K562 (cell line): ENCODE results near the gene MALRD1. TPM values are rescaled to one million over a fixed set of nuclear protein-coding genes. Genes with fewer than 3 reads are reported as not detected.

Source experiments
- C11orf30 ChIP-seq: fragments of 450-650 bp; IDR thresholded peaks from 2 replicates; pipeline ENCODE4 v1.6.1; 2016; ENCODE audit warnings: low read depth, mild to moderate bottlenecking
- FOXA1 ChIP-seq: fragments of 450-650 bp; IDR thresholded peaks from 2 replicates; pipeline ENCODE4 v1.6.1; 2016; ENCODE audit warnings: mild to moderate bottlenecking, borderline replicate concordance
- FOXK1 ChIP-seq: sonication (generic); formaldehyde crosslinking; IDR thresholded peaks from 2 replicates; pipeline ENCODE4 v1.8.0; 2022; ENCODE audit warnings: missing genetic modification reagents, mild to moderate bottlenecking, borderline replicate concordance
- JUND ChIP-seq, 2 experiments: IDR thresholded peaks; 2 replicates in 1 of 2; 3 replicates in 1 of 2; pipeline ENCODE4 v1.6.1; 2011; ENCODE audit warnings: borderline replicate concordance in 2 of 2, low read depth in 2 of 2, low read length in 2 of 2, improper control_type of control experiment in 1 of 2, missing biosample characterization in 1 of 2, missing genetic modification characterization in 1 of 2, missing genetic modification reagents in 1 of 2
- MBD1 ChIP-seq: fragments of 250-450 bp; sonication (Bioruptor Pico); IDR thresholded peaks from 2 replicates; pipeline ENCODE4 v1.8.0; 2022; ENCODE audit warnings: inconsistent platforms
- NFATC3 ChIP-seq: fragments of 450-650 bp; IDR thresholded peaks from 2 replicates; pipeline ENCODE4 v1.6.1; 2017; ENCODE audit warnings: mild to moderate bottlenecking
- NFE2L1 ChIP-seq: fragments of 450-650 bp; IDR thresholded peaks from 2 replicates; pipeline ENCODE4 v1.6.1; 2016; ENCODE audit warnings: missing genetic modification characterization, low read depth, mild to moderate bottlenecking, missing compliant biosample characterization, moderate library complexity, borderline replicate concordance
- PHB2 ChIP-seq: fragments of 450-650 bp; IDR thresholded peaks from 2 replicates; pipeline ENCODE4 v1.6.1; 2017; ENCODE audit warnings: low read depth
- SIX5 ChIP-seq, 2 experiments: IDR thresholded peaks; 2 replicates each; pipeline ENCODE4 v1.6.1; 2011; ENCODE audit warnings: low read length in 2 of 2, borderline replicate concordance in 1 of 2, low read depth in 1 of 2, mild to moderate bottlenecking in 1 of 2, moderate library complexity in 1 of 2; ENCODE audit not compliant: insufficient read depth in 1 of 2
- ZNF408 ChIP-seq: fragments of 250-450 bp; sonication (Bioruptor Pico); IDR thresholded peaks from 2 replicates; pipeline ENCODE4 v1.4.0; 2020; ENCODE audit warnings: low read depth, mild to moderate bottlenecking, moderate library complexity
- polyA plus RNA-seq, 8 experiments: library from polyadenylated mRNA; depleted of rRNA in 4 of 8; stranded (reverse) in 5 of 8; unstranded in 3 of 8; fragments of >200 nt; fragmentation: Nextera tagmentation in 2 of 8; fragmentation: Illumina TruSeq in 1 of 8; extraction: Ambion mirVana in 2 of 8; extraction: Trizol in 1 of 8; gene quantifications; 2 replicates each; pipeline versions ENCODE4 v1.2.1 to v1.2.3, GENCODE V29; 2011 to 2014; ENCODE audit warnings: inconsistent platforms in 1 of 8, missing spikeins in 1 of 8
- total RNA-seq, 7 experiments: library from RNA; depleted of rRNA in 6 of 7; stranded (reverse); fragments of >200 nt in 6 of 7; fragmentation: Illumina TruSeq in 2 of 7; extraction: Trizol in 2 of 7; gene quantifications; 2 replicates each; pipeline versions ENCODE4 v1.2.1 to v1.2.3, GENCODE V29; 2011 to 2021; ENCODE audit warnings: low replicate concordance in 1 of 7
- TF ChIP-seq, protein P1 (sequence below): sonication (generic); formaldehyde crosslinking; IDR thresholded peaks from 2 replicates; pipeline ENCODE4 v1.8.1; 2023; ENCODE audit warnings: mild to moderate bottlenecking, missing genetic modification reagents

MALRD1 gene
- total and polyA plus RNA-seq, 9 of the 15 experiments (the other 6 are each of a cell fraction or from before 2014, with no cell fraction given): not detected

GRCh38 chr10:19245889-19246752 lies 197.5 kb downstream of the MALRD1 start (continued):
- TF ChIP-seq FOXA1 (no peak), FOXK1 (CRISPR knock-in tag) (no peak), NFE2L1 (no peak), ZNF408 (CRISPR knock-in tag) (no peak), JUND (IDR thresholded peaks at IDR 0.05; ENCODE audit: borderline replicate concordance, low read depth, low read length) (no peak), JUND (tag; IDR thresholded peaks at IDR 0.05; ENCODE audit: borderline replicate concordance, low read depth, low read length) (no peak), NFATC3 (no peak), SIX5 (IDR thresholded peaks at IDR 0.05; ENCODE audit: borderline replicate concordance in 1 of 2, insufficient read depth in 1 of 2, low read depth in 1 of 2, low read length in 2 of 2) (no peak), MBD1 (no peak), PHB2 (no peak), C11orf30 (no peak)
- TF ChIP-seq, protein P1, sequence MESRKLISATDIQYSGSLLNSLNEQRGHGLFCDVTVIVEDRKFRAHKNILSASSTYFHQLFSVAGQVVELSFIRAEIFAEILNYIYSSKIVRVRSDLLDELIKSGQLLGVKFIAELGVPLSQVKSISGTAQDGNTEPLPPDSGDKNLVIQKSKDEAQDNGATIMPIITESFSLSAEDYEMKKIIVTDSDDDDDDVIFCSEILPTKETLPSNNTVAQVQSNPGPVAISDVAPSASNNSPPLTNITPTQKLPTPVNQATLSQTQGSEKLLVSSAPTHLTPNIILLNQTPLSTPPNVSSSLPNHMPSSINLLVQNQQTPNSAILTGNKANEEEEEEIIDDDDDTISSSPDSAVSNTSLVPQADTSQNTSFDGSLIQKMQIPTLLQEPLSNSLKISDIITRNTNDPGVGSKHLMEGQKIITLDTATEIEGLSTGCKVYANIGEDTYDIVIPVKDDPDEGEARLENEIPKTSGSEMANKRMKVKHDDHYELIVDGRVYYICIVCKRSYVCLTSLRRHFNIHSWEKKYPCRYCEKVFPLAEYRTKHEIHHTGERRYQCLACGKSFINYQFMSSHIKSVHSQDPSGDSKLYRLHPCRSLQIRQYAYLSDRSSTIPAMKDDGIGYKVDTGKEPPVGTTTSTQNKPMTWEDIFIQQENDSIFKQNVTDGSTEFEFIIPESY (CRISPR knock-in tag): no peak
